H1 (cell line): ENCODE results near the gene OSBPL5. TPM values are rescaled to one million over a fixed set of nuclear protein-coding genes. Genes with fewer than 3 reads are reported as not detected.

Experiments used
- CTCF ChIA-PET: fragments of 300-600 bp; sonication (Branson Sonifier 250); formaldehyde crosslinking; loops from one replicate; lab custom pipeline; 2021; ENCODE audit not compliant: partially characterized antibody; lab: Charles Lee
- POLR2A ChIA-PET: fragments of 300-600 bp; sonication (Branson Sonifier 250); formaldehyde crosslinking; loops from one replicate; lab custom pipeline; 2021; ENCODE audit warnings: inconsistent platforms; ENCODE audit not compliant: partially characterized antibody; lab: Charles Lee
- DNase-seq, 2 experiments: peaks; one replicate each; pipeline versions ENCODE4 v3.0.0 to v3.0.0-alpha.2; 2010 to 2022; ENCODE audit warnings: low spot score in 2 of 2, low read depth in 1 of 2, mixed read lengths in 1 of 2
- FAIRE-seq: peaks from 2 replicates; lab custom pipeline; 2011; peaks lifted over from hg19 to GRCh38; lab: Jason Lieb, UNC
- H2AFZ ChIP-seq: 2 replicates; pipeline ENCODE4 v1.8.1; 2012; ENCODE audit warnings: low read length, inconsistent platforms
- H2AK5ac ChIP-seq: 2 replicates; pipeline ENCODE4 v1.6.1; 2013; ENCODE audit warnings: low read depth, low read length
- H2BK120ac ChIP-seq: replicated peaks from 2 replicates; pipeline ENCODE3; 2013; ENCODE audit warnings: low read depth, low read length, inconsistent platforms
- H2BK12ac ChIP-seq: 2 replicates; pipeline ENCODE4 v1.6.1; 2013; ENCODE audit warnings: low read depth, low read length
- H2BK15ac ChIP-seq: 2 replicates; pipeline ENCODE4 v1.6.1; 2013; ENCODE audit warnings: low read length
- H2BK20ac ChIP-seq: 2 replicates; pipeline ENCODE4 v1.6.1; 2013; ENCODE audit warnings: low read length
- H2BK5ac ChIP-seq: 2 replicates; pipeline ENCODE4 v1.6.1; 2013; ENCODE audit warnings: low read depth, low read length
- H3K14ac ChIP-seq: 2 replicates; pipeline ENCODE4 v1.6.1; 2013; ENCODE audit warnings: inconsistent platforms; ENCODE audit not compliant: insufficient read length
- H3K18ac ChIP-seq: 2 replicates; pipeline ENCODE4 v1.6.1; 2013; ENCODE audit warnings: low read length; ENCODE audit errors: extremely low read depth
- H3K23ac ChIP-seq: 2 replicates; pipeline ENCODE4 v1.6.1; 2013; ENCODE audit warnings: inconsistent platforms; ENCODE audit not compliant: insufficient read length
- H3K23me2 ChIP-seq: 2 replicates; pipeline ENCODE4 v1.6.1; 2013; ENCODE audit warnings: low read depth, low read length
- H3K27ac ChIP-seq: 2 replicates; pipeline ENCODE4 v1.6.1; 2011; ENCODE audit warnings: low read depth, low read length, inconsistent platforms
- H3K27me3 ChIP-seq, 4 experiments: replicated peaks in 1 of 4; 1 replicate in 1 of 4; 2 replicates in 3 of 4; pipeline versions ENCODE4 v1.6.1 to v1.8.1; 2011 to 2013; ENCODE audit warnings: low read length in 3 of 4, mild to moderate bottlenecking in 3 of 4, inconsistent platforms in 2 of 4, mixed read lengths in 2 of 4, moderate library complexity in 1 of 4; ENCODE audit not compliant: control insufficient read depth in 3 of 4, insufficient read depth in 3 of 4; ENCODE audit errors: extremely low read depth in 1 of 4
- H3K36me3 ChIP-seq, 4 experiments: 2 replicates each; pipeline versions ENCODE4 v1.6.1 to v1.8.1; 2011 to 2013; ENCODE audit warnings: mild to moderate bottlenecking in 4 of 4, low read length in 3 of 4, moderate library complexity in 2 of 4, control low read depth in 1 of 4, inconsistent platforms in 1 of 4; ENCODE audit not compliant: insufficient read depth in 4 of 4, control insufficient read depth in 2 of 4
- H3K4ac ChIP-seq: replicated peaks from 2 replicates; pipeline ENCODE3; 2013; ENCODE audit warnings: low read length, low read depth, mixed read lengths, inconsistent platforms; ENCODE audit not compliant: insufficient read length
- H3K4me1 ChIP-seq, 4 experiments: replicated peaks in 1 of 4; 1 replicate in 1 of 4; 2 replicates in 3 of 4; pipeline versions ENCODE4 v1.6.1 to v1.8.1; 2011 to 2013; ENCODE audit warnings: low read length in 3 of 4, inconsistent platforms in 2 of 4, mixed read lengths in 1 of 4; ENCODE audit not compliant: insufficient read depth in 4 of 4, control insufficient read depth in 3 of 4
- H3K4me2 ChIP-seq, 2 experiments: 2 replicates each; pipeline versions ENCODE4 v1.6.1 to v1.8.1; 2011 to 2013; ENCODE audit warnings: low read depth in 2 of 2, low read length in 2 of 2, control low read depth in 1 of 2, inconsistent platforms in 1 of 2, mild to moderate bottlenecking in 1 of 2; ENCODE audit not compliant: insufficient read depth in 1 of 2
- H3K4me3 ChIP-seq, 4 experiments: fragments of 200-600, 300-600 bp in 1 of 4; sonication (generic), shearing (Covaris generic), sonication (Bioruptor Twin) in 1 of 4; 2 replicates each; pipeline versions ENCODE4 v1.5.1 to v1.8.1; 2011 to 2016; ENCODE audit warnings: low read length in 4 of 4, low read depth in 3 of 4, control low read depth in 2 of 4, inconsistent platforms in 2 of 4, mild to moderate bottlenecking in 2 of 4, mixed read lengths in 1 of 4, moderate library complexity in 1 of 4; ENCODE audit not compliant: insufficient read depth in 2 of 4; ENCODE audit errors: extremely low read depth in 1 of 4
- H3K56ac ChIP-seq: replicated peaks from 2 replicates; pipeline ENCODE3; 2013; ENCODE audit warnings: low read depth, mild to moderate bottlenecking, mixed read lengths, low read length, inconsistent platforms; ENCODE audit not compliant: insufficient read length
- H3K79me1 ChIP-seq: 2 replicates; pipeline ENCODE4 v1.6.1; 2013; ENCODE audit warnings: low read depth, low read length, control low read depth
- H3K79me2 ChIP-seq, 2 experiments: 2 replicates each; pipeline versions ENCODE4 v1.6.1 to v1.8.1; 2012 to 2013; ENCODE audit warnings: low read length in 2 of 2, mild to moderate bottlenecking in 2 of 2, inconsistent platforms in 1 of 2; ENCODE audit not compliant: insufficient read depth in 2 of 2, control insufficient read depth in 1 of 2
- H3K9ac ChIP-seq, 4 experiments: replicated peaks in 1 of 4; 1 replicate in 1 of 4; 2 replicates in 3 of 4; pipeline versions ENCODE4 v1.6.1 to v1.8.1; 2011 to 2013; ENCODE audit warnings: low read depth in 3 of 4, low read length in 3 of 4, control low read depth in 2 of 4, mild to moderate bottlenecking in 2 of 4, moderate library complexity in 2 of 4, inconsistent platforms in 1 of 4; ENCODE audit errors: extremely low read depth in 1 of 4
- H3K9me3 ChIP-seq, 2 experiments: 2 replicates each; pipeline versions ENCODE4 v1.6.1 to v1.8.1; 2012 to 2013; ENCODE audit warnings: mild to moderate bottlenecking in 2 of 2, moderate library complexity in 2 of 2, control low read depth in 1 of 2, inconsistent platforms in 1 of 2, low read depth in 1 of 2, low read length in 1 of 2, mixed read lengths in 1 of 2; ENCODE audit not compliant: insufficient read depth in 2 of 2
- H4K20me1 ChIP-seq, 2 experiments: replicated peaks in 1 of 2; 2 replicates each; pipeline versions ENCODE3 to v1.8.1; 2011 to 2013; ENCODE audit warnings: inconsistent platforms in 2 of 2, low read length in 2 of 2, mild to moderate bottlenecking in 1 of 2; ENCODE audit not compliant: insufficient read depth in 2 of 2, control insufficient read depth in 1 of 2
- H4K5ac ChIP-seq: 2 replicates; pipeline ENCODE4 v1.6.1; 2013; ENCODE audit warnings: low read length, low read depth, mixed read lengths, inconsistent platforms; ENCODE audit not compliant: insufficient read length
- H4K8ac ChIP-seq: 2 replicates; pipeline ENCODE4 v1.8.0; 2013; ENCODE audit warnings: mild to moderate bottlenecking, moderate library complexity, low read length, inconsistent platforms; ENCODE audit not compliant: insufficient read depth; ENCODE audit errors: extremely low read depth
- H4K91ac ChIP-seq: replicated peaks from 2 replicates; pipeline ENCODE3; 2013; ENCODE audit warnings: low read length, mixed read lengths, inconsistent platforms; ENCODE audit not compliant: insufficient read length
- ASH2L ChIP-seq: fragments of 200-600, 300-600 bp; sonication (generic); IDR thresholded peaks from one replicate; pipeline ENCODE4 v1.7.1; 2017; ENCODE audit warnings: low read length
- CREB1 ChIP-seq: IDR thresholded peaks from 2 replicates; pipeline ENCODE4 v1.6.1; 2012; ENCODE audit warnings: inconsistent platforms
- WGBS, 2 experiments: shearing (Covaris generic) in 1 of 2; methylation state at CpG; one replicate each; pipeline versions ENCODE4 v1.1.6 to v1.1.7; 2013 to 2015; ENCODE audit warnings: low lambda C conversion rate in 2 of 2, mixed read lengths in 2 of 2, inconsistent platforms in 1 of 2, low coverage in 1 of 2, missing lambda C conversion rate in 1 of 2; ENCODE audit not compliant: insufficient replicate concordance in 2 of 2, insufficient coverage in 1 of 2, insufficient read length in 1 of 2; ENCODE audit errors: extremely low coverage in 1 of 2, missing lambda C conversion rate in 1 of 2; 5-methylcytosine and 5-hydroxymethylcytosine counted together
- polyA plus RNA-seq, 7 experiments: library from polyadenylated mRNA; depleted of rRNA in 3 of 7; stranded (reverse) in 5 of 7; unstranded in 2 of 7; fragments of >200 nt in 5 of 7; fragments of 200-250 nt in 2 of 7; gene quantifications; 1 replicate in 5 of 7; 2 replicates in 1 of 7; 4 replicates in 1 of 7; pipeline versions ENCODE4 v1.2.1 to v1.2.3, GENCODE V29; 2011 to 2013; ENCODE audit warnings: missing spikeins in 2 of 7, mixed read lengths in 2 of 7
- total RNA-seq: library from RNA; stranded (reverse); fragmentation: NEBNext Ultra II Directional; extraction: Animal tissue kit (Norgen Biotek cat#: 25700); gene quantifications from 2 replicates; pipeline ENCODE4 v1.2.1, GENCODE V29; 2021

The OSBPL5 gene
- total and polyA plus RNA-seq, 2 of the 8 experiments (the other 6 are each of a cell fraction or from before 2014, with no cell fraction given), result 3.4 to 9.9 TPM

DNA sequence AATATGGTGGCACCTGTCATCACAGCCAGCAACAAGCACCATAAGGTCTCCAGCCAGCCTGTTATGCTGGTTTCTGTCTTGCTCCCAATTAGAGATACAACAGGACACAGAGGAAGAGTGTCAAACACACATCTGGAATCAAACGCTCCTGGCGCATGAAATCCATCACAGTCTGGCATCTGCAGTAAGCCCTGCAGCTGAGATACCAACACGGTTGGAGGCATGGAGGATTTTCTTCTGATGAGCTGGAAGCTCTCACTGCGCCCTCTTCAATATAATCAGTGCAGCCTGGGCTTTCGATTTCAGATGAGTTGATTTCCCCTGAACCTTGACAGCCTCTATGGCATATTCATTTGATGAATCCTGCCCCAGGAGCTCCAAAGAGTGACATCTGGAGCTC, 80.1 kb downstream of the OSBPL5 start:
- DNase-seq, result no peak
- Histone ChIP-seq H3K9ac (no peak overlapping the region), H3K9me3 (no peaks in the 10 kb centered on the region), H3K14ac (no peak overlapping the region), H2BK120ac (no peak overlapping the region), H3K79me1 (no peaks in the 10 kb centered on the region), H3K4me3 (no peak overlapping the region), H2AFZ (no peak overlapping the region), H2BK15ac (no peak overlapping the region), H3K79me2 (no peaks in the 10 kb centered on the region), H2BK12ac (no peak overlapping the region), H4K91ac (no peak overlapping the region), H2BK20ac (no peak overlapping the region), H2AK5ac (no peak overlapping the region), H3K36me3 (no peaks in the 10 kb centered on the region), H3K4ac (no peak overlapping the region), H3K56ac (no peak overlapping the region), H3K27me3 (no peaks in the 10 kb centered on the region), H3K27ac (no peak overlapping the region), H4K8ac (no peak overlapping the region), H2BK5ac (no peak overlapping the region), H3K23ac (no peak overlapping the region), H3K18ac (no peak overlapping the region), H3K23me2 (no peaks in the 10 kb centered on the region), H4K5ac (no peak overlapping the region), H3K4me2 (no peak overlapping the region), H4K20me1 (no peaks in the 10 kb centered on the region), H3K4me1 (no peaks in the 10 kb centered on the region)
- 92% methylated on average over 5 of the region's 5 CpGs; no CpG with 5 or more reads in 1 of the 2 experiments for WGBS, 2 experiments
- ChIA-PET CTCF (interaction anchor here (0.6 to 13.7 kb wide), 9 partner anchors 13 to 256 kb away, joined by 3 to 434 read pairs (median 3); no protein-coding TSS in a partner anchor), POLR2A (interaction anchor here (1.2 to 1.7 kb wide), 2 partner anchors 26 to 28 kb away, joined by 3 to 4 read pairs; partner anchors contain the start of gene CARS1)
- FAIRE-seq, result no peak
- TF ChIP-seq CREB1, result no peak
- TF ChIP-seq ASH2L, result no peak
